Prostate gland (tissue), 2 donors: ENCODE measurements around the gene TAF9B.
"Not testable (repeated sequence)": the region's sequence is repeated elsewhere in the genome, so short reads cannot be mapped to it uniquely, and the experiment has no call there.

Experiments used
- CTCF ChIP-seq, 4 experiments: fragments of 200-600 bp in 2 of 4; fragments of 450-650 bp in 2 of 4; sonication (generic) in 2 of 4; IDR thresholded peaks; 1 replicate in 3 of 4; 2 replicates in 1 of 4; pipeline ENCODE4 v1.5.1; 2016 to 2019; ENCODE audit warnings: antibody characterized with exemption in 4 of 4, mild to moderate bottlenecking in 2 of 4, moderate library complexity in 2 of 4
- POLR2AphosphoS5 ChIP-seq: sonication (generic); formaldehyde crosslinking; IDR thresholded peaks from one replicate; pipeline ENCODE4 v1.6.1; 2017; ENCODE audit warnings: antibody characterized with exemption

DNA sequence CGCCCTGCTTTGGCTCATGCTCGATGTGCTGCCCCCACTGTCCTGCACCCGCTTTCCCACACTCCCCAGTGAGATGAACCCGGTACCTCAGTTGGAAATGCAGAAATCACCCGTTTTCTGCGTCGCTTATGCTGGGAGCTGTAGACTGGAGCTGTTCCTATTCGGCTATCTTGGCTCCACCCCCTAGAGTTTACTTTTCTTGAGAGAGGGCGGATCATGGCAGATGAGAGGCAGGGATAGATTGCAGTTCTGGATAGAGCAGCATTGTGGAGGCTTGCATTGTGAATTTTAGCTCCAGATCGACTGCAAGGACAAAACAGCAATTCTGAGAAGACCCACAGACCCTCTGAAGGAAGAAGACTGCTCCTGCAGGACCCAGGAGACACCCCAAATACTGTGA is 18.4 kb upstream of the TAF9B start:
- not testable (repeated sequence) for TF ChIP-seq CTCF (IDR thresholded peaks at IDR 0.05); POLR2AphosphoS5
